Breast epithelium (tissue), 3 donors: ENCODE measurements around the gene ADGRG4.

Source experiments
- CTCF ChIP-seq, 3 donors: fragments of 450-650 bp; IDR thresholded peaks; one replicate each; pipeline ENCODE4 v1.5.1; 2016 to 2017; ENCODE audit warnings: antibody characterized with exemption in 3 of 3, mild to moderate bottlenecking in 3 of 3, moderate library complexity in 3 of 3
- POLR2AphosphoS5 ChIP-seq, 3 donors: sonication (generic); formaldehyde crosslinking; IDR thresholded peaks; one replicate each; pipeline ENCODE4 v1.6.1; 2017; ENCODE audit warnings: antibody characterized with exemption in 3 of 3

GRCh38 chrX:136353526-136354093 lies 52.8 kb downstream of the ADGRG4 start:
- TF ChIP-seq CTCF (IDR thresholded peaks at IDR 0.05), result no peak
- no peak for TF ChIP-seq POLR2AphosphoS5 (IDR thresholded peaks at IDR 0.05)
